Kidney (tissue), 14 donors: Measurements from ENCODE around the gene HRC. TPM values are rescaled to one million over a fixed set of nuclear protein-coding genes. Genes with fewer than 3 reads are reported as not detected.
A peak's percentile ranks its signal among the peaks of the same experiment; 100 is the strongest.

Experiments used
- DNase-seq, 5 donors: peaks; one replicate each; pipeline ENCODE4 v3.0.0-alpha.2; 2013 to 2020
- FAIRE-seq: peaks from 2 replicates; lab custom pipeline; 2012; peaks lifted over from hg19 to GRCh38; lab: Jason Lieb, UNC
- H3K27ac ChIP-seq, 2 donors: one replicate each; pipeline ENCODE4 v1.7.0; 2013; ENCODE audit warnings: low read depth in 2 of 2, low read length in 2 of 2, inconsistent platforms in 1 of 2
- H3K27me3 ChIP-seq: one replicate; pipeline ENCODE4 v1.7.1; 2013; ENCODE audit warnings: low read length, inconsistent platforms; ENCODE audit not compliant: control insufficient read depth, insufficient read depth
- H3K36me3 ChIP-seq, 3 donors: one replicate each; pipeline versions ENCODE4 v1.7.0 to v1.7.1; 2013; ENCODE audit warnings: low read length in 3 of 3, control low read depth in 1 of 3, inconsistent platforms in 1 of 3; ENCODE audit not compliant: insufficient read depth in 3 of 3, control insufficient read depth in 2 of 3
- H3K4me1 ChIP-seq, 3 donors: one replicate each; pipeline versions ENCODE4 v1.7.0 to v1.7.1; 2013; ENCODE audit warnings: low read length in 3 of 3, inconsistent platforms in 1 of 3, low read depth in 1 of 3; ENCODE audit not compliant: control insufficient read depth in 2 of 3, insufficient read depth in 2 of 3
- H3K4me3 ChIP-seq, 3 donors: one replicate each; pipeline versions ENCODE4 v1.7.0 to v1.8.1; 2013; ENCODE audit warnings: low read length in 3 of 3, control low read depth in 1 of 3, inconsistent platforms in 1 of 3
- H3K9ac ChIP-seq, 3 donors: one replicate each; pipeline versions ENCODE4 v1.7.0 to v1.7.1; 2013; ENCODE audit warnings: low read length in 3 of 3, control low read depth in 1 of 3, inconsistent platforms in 1 of 3
- H3K9me3 ChIP-seq, 3 donors: one replicate each; pipeline versions ENCODE4 v1.7.0 to v1.7.1; 2013; ENCODE audit warnings: low read length in 3 of 3, control low read depth in 1 of 3, inconsistent platforms in 1 of 3; ENCODE audit not compliant: control insufficient read depth in 2 of 3, insufficient read depth in 1 of 3
- intact Hi-C: fragments of 100-400 bp; cut with DNase I; formaldehyde crosslinking; loops from one replicate; pipeline ENCODE4 v1.11.1; 2022
- polyA plus RNA-seq: library from polyadenylated mRNA; stranded (reverse); fragments of 350-450 nt; fragmentation: Illumina TruSeq; extraction: RNeasy Lipid Tissue Mini Kit (QIAGEN cat#74804); gene quantifications from one replicate; pipeline ENCODE4 v1.2.3, GENCODE V29; 2014; ENCODE audit warnings: low read depth, low replicate concordance; ENCODE audit not compliant: insufficient read depth
- total RNA-seq: library from RNA; stranded (reverse); fragmentation: NEBNext Ultra II Directional; extraction: Animal tissue kit (Norgen Biotek cat#: 25700); gene quantifications from one replicate; pipeline ENCODE4 v1.2.1, GENCODE V29; 2021
- TF ChIP-seq, protein P1 (sequence below): IDR thresholded peaks from 3 replicates; pipeline ENCODE4 v1.5.1; 2012; ENCODE audit warnings: mild to moderate bottlenecking, moderate library complexity, borderline replicate concordance; ENCODE audit not compliant: insufficient read depth; ENCODE audit errors: extremely low read depth
- donor health status: control.
- donor health status: control.
- donor health status: control.
- donor health status: control.
- donor health status: control.
- donor health status: DM: yes; HTN: yes; CAD: no.
- donor health status: Normal renal cell carcinoma (clear cell type).

HRC gene
- total and polyA plus RNA-seq, 2 donors from 2014 or later = 4.2 to 7.0 TPM

DNA sequence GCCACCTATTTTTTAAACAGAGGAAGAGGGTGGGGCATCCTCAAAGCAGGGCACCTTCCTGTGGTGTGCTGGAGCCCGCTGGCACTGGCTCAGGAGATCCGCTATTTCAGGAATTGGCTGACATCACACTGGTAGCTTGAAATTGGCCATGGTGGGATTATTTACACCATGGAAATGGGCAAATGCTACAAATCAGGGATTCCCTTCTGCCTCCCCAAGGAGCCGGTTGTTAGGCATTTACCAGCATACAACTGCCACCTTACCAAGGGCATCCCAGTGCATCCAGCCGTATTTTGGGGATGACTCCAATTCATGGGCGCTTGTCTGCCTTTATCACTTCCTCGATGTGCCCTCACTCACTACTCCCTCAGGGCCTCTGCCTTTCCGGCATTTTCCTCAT is 14.2 kb downstream of the HRC start:
- intact Hi-C loops = no loop called here
- Histone ChIP-seq H3K36me3 (no peaks in the 10 kb centered on the region), H3K9me3 (no peaks in the 10 kb centered on the region), H3K9ac (no peak overlapping the region), H3K4me3 (no peak overlapping the region), H3K27ac (no peak overlapping the region), H3K4me1 (peaks cover 0 to 5% (median 0%) of the 10 kb centered on the region in 3 donors), H3K27me3 (no peaks in the 10 kb centered on the region)
- TF ChIP-seq, protein P1, sequence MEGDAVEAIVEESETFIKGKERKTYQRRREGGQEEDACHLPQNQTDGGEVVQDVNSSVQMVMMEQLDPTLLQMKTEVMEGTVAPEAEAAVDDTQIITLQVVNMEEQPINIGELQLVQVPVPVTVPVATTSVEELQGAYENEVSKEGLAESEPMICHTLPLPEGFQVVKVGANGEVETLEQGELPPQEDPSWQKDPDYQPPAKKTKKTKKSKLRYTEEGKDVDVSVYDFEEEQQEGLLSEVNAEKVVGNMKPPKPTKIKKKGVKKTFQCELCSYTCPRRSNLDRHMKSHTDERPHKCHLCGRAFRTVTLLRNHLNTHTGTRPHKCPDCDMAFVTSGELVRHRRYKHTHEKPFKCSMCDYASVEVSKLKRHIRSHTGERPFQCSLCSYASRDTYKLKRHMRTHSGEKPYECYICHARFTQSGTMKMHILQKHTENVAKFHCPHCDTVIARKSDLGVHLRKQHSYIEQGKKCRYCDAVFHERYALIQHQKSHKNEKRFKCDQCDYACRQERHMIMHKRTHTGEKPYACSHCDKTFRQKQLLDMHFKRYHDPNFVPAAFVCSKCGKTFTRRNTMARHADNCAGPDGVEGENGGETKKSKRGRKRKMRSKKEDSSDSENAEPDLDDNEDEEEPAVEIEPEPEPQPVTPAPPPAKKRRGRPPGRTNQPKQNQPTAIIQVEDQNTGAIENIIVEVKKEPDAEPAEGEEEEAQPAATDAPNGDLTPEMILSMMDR = no peak
- FAIRE-seq (no peak), DNase-seq (no peak)

DNA sequence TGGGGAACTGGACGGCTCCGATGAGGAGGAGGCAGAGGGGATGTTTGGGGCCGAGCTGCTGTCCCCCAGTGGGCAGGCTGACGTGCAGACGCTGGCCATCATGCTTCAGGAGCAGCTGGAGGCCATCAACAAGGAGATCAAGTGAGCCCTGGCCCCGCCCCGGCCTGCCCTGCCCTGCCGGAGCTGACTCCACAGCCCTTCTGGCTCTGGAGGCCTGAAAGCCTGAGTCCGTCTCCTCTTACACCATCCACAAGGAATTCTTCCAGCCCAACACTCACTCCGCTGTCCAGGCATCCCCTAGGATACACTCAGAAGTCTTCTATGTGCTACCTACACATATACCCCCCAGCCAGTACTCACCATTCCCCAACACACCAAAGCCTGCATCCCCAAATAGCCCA is 18.4 kb downstream of the HRC start:
- intact Hi-C loops = no loop called here
- TF ChIP-seq, protein P1 = no peak
- no peaks in the 10 kb centered on the region for H3K9me3 ChIP-seq
- FAIRE-seq (no peak), DNase-seq (peak; percentile 67 to 95 (median 80))
- no peak overlapping the region for H3K4me3 ChIP-seq
- peak overlapping the region in 1 of 2 donors; percentile 45 for H3K27ac ChIP-seq
- H3K27me3 ChIP-seq = no peaks in the 10 kb centered on the region
- H3K36me3 ChIP-seq = no peaks in the 10 kb centered on the region
- H3K4me1 ChIP-seq = peaks cover 0 to 8% (median 0%) of the 10 kb centered on the region in 3 donors
- H3K9ac ChIP-seq = no peak overlapping the region

DNA sequence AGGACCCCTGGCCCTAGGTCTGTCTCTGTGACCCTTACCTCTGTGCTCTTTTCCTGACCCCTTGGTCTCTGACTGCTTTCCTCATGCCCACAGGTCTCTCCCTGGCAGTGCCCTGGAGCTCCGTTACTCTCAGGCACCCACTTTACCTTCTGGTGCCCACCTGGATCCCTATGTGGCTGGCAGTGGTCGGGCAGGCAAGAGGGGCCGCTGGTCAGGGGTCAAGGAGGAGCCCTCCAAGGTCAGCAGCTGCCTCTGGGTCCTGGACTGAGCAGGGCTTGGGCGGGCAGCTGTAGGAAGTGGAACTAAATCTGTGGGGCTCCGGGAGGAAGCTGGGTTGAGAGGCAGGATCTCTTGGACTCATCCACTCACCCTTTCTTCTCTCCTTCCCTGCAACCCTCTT is 19.5 kb downstream of the HRC start:
- TF ChIP-seq, protein P1 = no peak
- Histone ChIP-seq H3K9ac (no peak overlapping the region), H3K4me1 (peaks cover 0 to 8% (median 0%) of the 10 kb centered on the region in 3 donors), H3K27me3 (no peaks in the 10 kb centered on the region), H3K27ac (no peak overlapping the region), H3K9me3 (no peaks in the 10 kb centered on the region), H3K36me3 (no peaks in the 10 kb centered on the region), H3K4me3 (no peak overlapping the region)
- DNase-seq = no peak
- intact Hi-C loops = no loop called here
- no peak for FAIRE-seq
